ENCODE data around the gene PLXNA4. TPM values are rescaled to one million over a fixed set of nuclear protein-coding genes. Genes with fewer than 3 reads are reported as not detected.

Gene PLXNA4
- total and polyA plus RNA-seq, 2 donors from 2014 or later = 0.17 to 3.5 TPM

- FAIRE-seq (no peak), DNase-seq (no peak)
- Histone ChIP-seq H3K9me3 (ENCODE audit: control insufficient read depth in 2 of 3, insufficient read depth in 1 of 3, low read length in 3 of 3) (no peaks in the 10 kb centered on the region), H3K4me3 (ENCODE audit: low read length in 3 of 3) (no peak overlapping the region), H3K27me3 (ENCODE audit: control insufficient read depth, insufficient read depth, low read length) (no peaks in the 10 kb centered on the region), H3K36me3 (ENCODE audit: control insufficient read depth in 2 of 3, insufficient read depth in 3 of 3, low read length in 3 of 3) (no peaks in the 10 kb centered on the region), H3K4me1 (ENCODE audit: control insufficient read depth in 2 of 3, insufficient read depth in 2 of 3, low read depth in 1 of 3, low read length in 3 of 3) (peaks cover 0 to 3% (median 0%) of the 10 kb centered on the region in 3 donors), H3K9ac (ENCODE audit: low read length in 3 of 3) (no peak overlapping the region), H3K27ac (ENCODE audit: low read depth in 2 of 2, low read length in 2 of 2) (no peak overlapping the region)
- TF ChIP-seq CTCF (IDR thresholded peaks at IDR 0.05; ENCODE audit: borderline replicate concordance, extremely low read depth, insufficient read depth) = no peak
- intact Hi-C loops (cut with DNase I) = no loop called here
These were observed 179.2 kb downstream of the PLXNA4 start for GRCh38 chr7:132397070-132397469.

GRCh38 chr7:132395361-132395760, 180.9 kb downstream of the PLXNA4 start:
- Histone ChIP-seq H3K27me3 (ENCODE audit: control insufficient read depth, insufficient read depth, low read length) (no peaks in the 10 kb centered on the region), H3K36me3 (ENCODE audit: control insufficient read depth in 2 of 3, insufficient read depth in 3 of 3, low read length in 3 of 3) (no peaks in the 10 kb centered on the region), H3K9me3 (ENCODE audit: control insufficient read depth in 2 of 3, insufficient read depth in 1 of 3, low read length in 3 of 3) (no peaks in the 10 kb centered on the region), H3K27ac (ENCODE audit: low read depth in 2 of 2, low read length in 2 of 2) (no peak overlapping the region), H3K4me1 (ENCODE audit: control insufficient read depth in 2 of 3, insufficient read depth in 2 of 3, low read depth in 1 of 3, low read length in 3 of 3) (peaks cover 0 to 3% (median 0%) of the 10 kb centered on the region in 3 donors), H3K4me3 (ENCODE audit: low read length in 3 of 3) (no peak overlapping the region), H3K9ac (ENCODE audit: low read length in 3 of 3) (no peak overlapping the region)
- intact Hi-C loops (cut with DNase I) = no loop called here
- DNase-seq (no peak), FAIRE-seq (no peak)
- no peak for TF ChIP-seq CTCF (IDR thresholded peaks at IDR 0.05; ENCODE audit: borderline replicate concordance, extremely low read depth, insufficient read depth)

GRCh38 chr7:132394283-132395198, 181.7 kb downstream of the PLXNA4 start:
- intact Hi-C loops (cut with DNase I) = no loop called here
- Histone ChIP-seq H3K27ac (ENCODE audit: low read depth in 2 of 2, low read length in 2 of 2) (no peak overlapping the region), H3K4me3 (ENCODE audit: low read length in 3 of 3) (no peak overlapping the region), H3K27me3 (ENCODE audit: control insufficient read depth, insufficient read depth, low read length) (no peaks in the 10 kb centered on the region), H3K36me3 (ENCODE audit: control insufficient read depth in 2 of 3, insufficient read depth in 3 of 3, low read length in 3 of 3) (no peaks in the 10 kb centered on the region), H3K4me1 (ENCODE audit: control insufficient read depth in 2 of 3, insufficient read depth in 2 of 3, low read depth in 1 of 3, low read length in 3 of 3) (peaks cover 0 to 3% (median 0%) of the 10 kb centered on the region in 3 donors), H3K9me3 (ENCODE audit: control insufficient read depth in 2 of 3, insufficient read depth in 1 of 3, low read length in 3 of 3) (no peaks in the 10 kb centered on the region), H3K9ac (ENCODE audit: low read length in 3 of 3) (no peak overlapping the region)
- no peak for DNase-seq
- no peak for FAIRE-seq
- no peak for TF ChIP-seq CTCF (IDR thresholded peaks at IDR 0.05; ENCODE audit: borderline replicate concordance, extremely low read depth, insufficient read depth)
